Fibroblast of peridontal ligament (primary cell): Measurements from ENCODE around the gene SH3GL1.

Experiments used
- DNase-seq: peaks from one replicate; pipeline ENCODE4 v3.0.0-alpha.2; 2010; ENCODE audit errors: extremely low read depth

SH3GL1 gene

GRCh38 chr19:4400135-4400936 is at the start of gene SH3GL1:
TSS of gene SH3GL1 (minus strand) at chr19:4400547. CDS start at chr19:4400368, 179 bp downstream.
- DNase-seq = peak; percentile 91

GRCh38 chr19:4449639-4450028 is 49.3 kb upstream of the SH3GL1 start:
- DNase-seq = no peak

GRCh38 chr19:4449022-4449638 is 48.8 kb upstream of the SH3GL1 start:
- no peak for DNase-seq

GRCh38 chr19:4448147-4448985 is 48.0 kb upstream of the SH3GL1 start:
- DNase-seq = no peak

- DNase-seq = no peak
Observed at GRCh38 chr19:4447327-4448146, 47.2 kb upstream of the SH3GL1 start.

- DNase-seq = no peak
Observed at GRCh38 chr19:4446704-4447200, 46.4 kb upstream of the SH3GL1 start.

- no peak for DNase-seq
Observed at GRCh38 chr19:4445963-4446703, 45.8 kb upstream of the SH3GL1 start.

GRCh38 chr19:4444765-4445741 is 44.7 kb upstream of the SH3GL1 start:
- DNase-seq = peak; percentile 22

- no peak for DNase-seq
Observed at GRCh38 chr19:4443966-4444764, 43.8 kb upstream of the SH3GL1 start.

- DNase-seq = no peak
Observed at GRCh38 chr19:4443188-4443587, 42.8 kb upstream of the SH3GL1 start.

- DNase-seq = no peak
Observed at GRCh38 chr19:4442819-4443146, 42.4 kb upstream of the SH3GL1 start.

- no peak for DNase-seq
Observed at GRCh38 chr19:4441994-4442818, 41.9 kb upstream of the SH3GL1 start.

- DNase-seq = no peak
Observed at GRCh38 chr19:4439243-4439642, 38.9 kb upstream of the SH3GL1 start.

- no peak for DNase-seq
Observed at GRCh38 chr19:4437103-4437502, 36.8 kb upstream of the SH3GL1 start.

- DNase-seq = no peak
Observed at GRCh38 chr19:4436231-4436630, 35.9 kb upstream of the SH3GL1 start.

- no peak for DNase-seq
Observed at GRCh38 chr19:4434391-4434790, 34.0 kb upstream of the SH3GL1 start.

- DNase-seq = no peak
Observed at GRCh38 chr19:4432918-4433506, 32.7 kb upstream of the SH3GL1 start.
